B cell (primary cell): Measurements from ENCODE around the gene TTC8. TPM values are rescaled to one million over a fixed set of nuclear protein-coding genes. Genes with fewer than 3 reads are reported as not detected.

ENCODE experiments used
- ATAC-seq: fragments of 200-7000 bp; cut with Tn5 transposase; one replicate; pipeline ENCODE4 v1.10.0; 2021; ENCODE audit warnings: low read depth, mild to moderate bottlenecking, moderate number of reproducible peaks, moderate library complexity
- CTCF ChIA-PET: fragments of 350-600 bp; sonication (Branson Sonifier 250); formaldehyde crosslinking; loops from one replicate; lab custom pipeline; 2021; ENCODE audit warnings: antibody characterized with exemption, inconsistent platforms; lab: Charles Lee
- POLR2A ChIA-PET: fragments of 350-600 bp; sonication (Branson Sonifier 250); formaldehyde crosslinking; loops from one replicate; lab custom pipeline; 2021; ENCODE audit warnings: antibody characterized with exemption; lab: Charles Lee
- DNase-seq: peaks from one replicate; pipeline ENCODE4 v3.0.0; 2013
- H2AFZ ChIP-seq: 2 replicates; pipeline ENCODE4 v1.6.1; 2012; ENCODE audit warnings: mild to moderate bottlenecking, low read depth, low read length; ENCODE audit not compliant: insufficient read depth, poor library complexity, severe bottlenecking
- H3K27ac ChIP-seq, 2 donors: 1 replicate in 1 of 2; 2 replicates in 1 of 2; pipeline ENCODE4 v1.5.1; 2012 to 2013; ENCODE audit warnings: low read length in 2 of 2, mild to moderate bottlenecking in 2 of 2, moderate library complexity in 1 of 2
- H3K27me3 ChIP-seq, 4 experiments: fragments of 200-600 bp in 1 of 4; sonication (generic) in 1 of 4; replicated peaks in 1 of 4; 1 replicate in 2 of 4; 2 replicates in 2 of 4; pipeline versions ENCODE4 v1.6.1 to v1.7.0; 2013 to 2016; ENCODE audit warnings: low read length in 3 of 4, mild to moderate bottlenecking in 2 of 4, mixed read lengths in 1 of 4, moderate library complexity in 1 of 4; ENCODE audit not compliant: insufficient read depth in 4 of 4, control insufficient read depth in 3 of 4; ENCODE audit errors: control extremely low read depth in 1 of 4
- H3K36me3 ChIP-seq, 2 experiments: replicated peaks in 1 of 2; 1 replicate in 1 of 2; 2 replicates in 1 of 2; pipeline versions ENCODE4 v1.6.1 to v1.7.1; 2013; ENCODE audit warnings: low read length in 1 of 2; ENCODE audit not compliant: insufficient read depth in 2 of 2, control insufficient read depth in 1 of 2; ENCODE audit errors: control extremely low read depth in 1 of 2, extremely low read depth in 1 of 2
- H3K4me1 ChIP-seq, 2 donors: fragments of 200-600 bp in 1 of 2; sonication (generic) in 1 of 2; 1 replicate in 1 of 2; 2 replicates in 1 of 2; pipeline versions ENCODE4 v1.5.1 to v1.6.1; 2013 to 2017; ENCODE audit warnings: low read length in 2 of 2; ENCODE audit not compliant: control insufficient read depth in 2 of 2, insufficient read depth in 2 of 2
- H3K4me2 ChIP-seq: replicated peaks from 2 replicates; pipeline ENCODE3; 2012; ENCODE audit warnings: mild to moderate bottlenecking, low read depth, low read length; ENCODE audit not compliant: poor library complexity, severe bottlenecking
- H3K4me3 ChIP-seq, 5 experiments: fragments of 200-600 bp in 1 of 5; sonication (generic) in 1 of 5; 1 replicate in 3 of 5; 2 replicates in 2 of 5; pipeline versions ENCODE4 v1.5.1 to v1.7.0; 2011 to 2016; ENCODE audit warnings: low read length in 4 of 5, mild to moderate bottlenecking in 4 of 5, low read depth in 2 of 5, control low read depth in 1 of 5, moderate library complexity in 1 of 5; ENCODE audit not compliant: insufficient read depth in 1 of 5; ENCODE audit errors: control extremely low read depth in 1 of 5, extremely low read depth in 1 of 5
- H3K79me2 ChIP-seq: fragments of 200-600 bp; sonication (generic); one replicate; pipeline ENCODE4 v1.6.0; 2016; ENCODE audit warnings: low read length; ENCODE audit not compliant: control insufficient read depth, insufficient read depth
- H3K9ac ChIP-seq: fragments of 200-600 bp; sonication (generic); 2 replicates; pipeline ENCODE4 v1.6.1; 2017; ENCODE audit warnings: mild to moderate bottlenecking, low read length, moderate library complexity
- H3K9me3 ChIP-seq, 3 donors: one replicate each; pipeline versions ENCODE4 v1.6.1 to v1.7.1; 2013; ENCODE audit warnings: low read length in 2 of 3; ENCODE audit not compliant: control insufficient read depth in 2 of 3, insufficient read depth in 1 of 3; ENCODE audit errors: control extremely low read depth in 1 of 3
- H4K20me1 ChIP-seq: 2 replicates; pipeline ENCODE4 v1.6.0; 2012; ENCODE audit warnings: mild to moderate bottlenecking, low read length; ENCODE audit not compliant: insufficient read depth, control insufficient read depth, poor library complexity, severe bottlenecking
- H3K27ac Mint-ChIP-seq: one replicate; pipeline ENCODE4 v1.8.0; 2021; ENCODE audit warnings: mixed read lengths
- H3K27me3 Mint-ChIP-seq: one replicate; pipeline ENCODE4 v1.8.0; 2021; ENCODE audit warnings: mixed read lengths
- H3K4me1 Mint-ChIP-seq: one replicate; pipeline ENCODE4 v1.8.0; 2021; ENCODE audit warnings: mixed read lengths
- H3K4me3 Mint-ChIP-seq: one replicate; pipeline ENCODE4 v1.8.0; 2021; ENCODE audit warnings: mixed read lengths
- H3K9me3 Mint-ChIP-seq: one replicate; pipeline ENCODE4 v1.8.0; 2022; ENCODE audit warnings: mixed read lengths; ENCODE audit not compliant: insufficient read depth
- CTCF ChIP-seq: fragments of 200-600 bp; IDR thresholded peaks from one replicate; pipeline ENCODE4 v1.8.0; 2022; ENCODE audit warnings: antibody characterized with exemption, mild to moderate bottlenecking
- EZH2 ChIP-seq: IDR thresholded peaks from 2 replicates; pipeline ENCODE4 v1.6.1; 2012; ENCODE audit warnings: borderline replicate concordance, low read depth, mild to moderate bottlenecking, moderate library complexity, low read length; ENCODE audit not compliant: insufficient read depth, poor library complexity, severe bottlenecking
- WGBS: methylation state at CpG from one replicate; pipeline ENCODE4 v1.1.5; 2013; ENCODE audit warnings: missing lambda C conversion rate; ENCODE audit not compliant: insufficient coverage; 5-methylcytosine and 5-hydroxymethylcytosine counted together
- intact Hi-C: fragments of 100-400 bp; cut with micrococcal nuclease; formaldehyde crosslinking; loops from one replicate; pipeline ENCODE4 v1.10.0; 2022
- polyA plus RNA-seq: library from polyadenylated mRNA; depleted of rRNA; stranded (reverse); fragments of >200 nt; gene quantifications from 2 replicates; pipeline ENCODE4 v1.2.3, GENCODE V29; 2012
- total RNA-seq, 2 donors: library from RNA; stranded (reverse); fragments of 120-200 nt in 1 of 2; gene quantifications; 1 replicate in 1 of 2; 2 replicates in 1 of 2; pipeline versions ENCODE4 v1.2.3 to v1.2.4, GENCODE V29; 2013 to 2022

The TTC8 gene
- total and polyA plus RNA-seq, 2 donors (not counting 1 experiment from before 2014, with no cell fraction given) = 2.7 to 7.2 TPM

- no peaks in the 10 kb centered on the region for H4K20me1 ChIP-seq
- H3K9me3 Mint-ChIP-seq = no peaks in the 10 kb centered on the region
- POLR2A ChIA-PET = no interaction called here
- peaks cover 34% of the 10 kb centered on the region for H3K27me3 Mint-ChIP-seq
- H3K36me3 ChIP-seq = no peaks in the 10 kb centered on the region
- ATAC-seq (no peak), DNase-seq (no peak)
- no peak overlapping the region for H3K4me3 ChIP-seq
- peaks cover 19% of the 10 kb centered on the region for H3K4me1 Mint-ChIP-seq
- no peak overlapping the region for H3K4me2 ChIP-seq
- no peak overlapping the region for H3K4me3 Mint-ChIP-seq
- no peak overlapping the region for H3K27ac ChIP-seq
- TF ChIP-seq CTCF (no peak), EZH2 (no peak)
- no peak overlapping the region for H3K27ac Mint-ChIP-seq
- peaks cover 0 to 5% (median 2%) of the 10 kb centered on the region in 4 experiments for H3K27me3 ChIP-seq
- CTCF ChIA-PET = no interaction called here
- H3K9me3 ChIP-seq = no peaks in the 10 kb centered on the region
- 100% methylated on average over 2 of the region's 2 CpGs for WGBS
- intact Hi-C loops = no loop called here
- no peak overlapping the region for H2AFZ ChIP-seq
- H3K9ac ChIP-seq = no peak overlapping the region
- peaks cover 9 to 16% of the 10 kb centered on the region in 2 donors for H3K4me1 ChIP-seq
- H3K79me2 ChIP-seq = no peaks in the 10 kb centered on the region
Measured at GRCh38 chr14:88821378-88821777, 3.1 kb upstream of the TTC8 start.

- no peak for TF ChIP-seq EZH2
- TF ChIP-seq CTCF = no peak
- H3K9me3 ChIP-seq = no peaks in the 10 kb centered on the region
- H2AFZ ChIP-seq = no peak overlapping the region
- no peaks in the 10 kb centered on the region for H3K36me3 ChIP-seq
- no peaks in the 10 kb centered on the region for H3K79me2 ChIP-seq
- no peaks in the 10 kb centered on the region for H4K20me1 ChIP-seq
- no peaks in the 10 kb centered on the region for H3K9me3 Mint-ChIP-seq
- H3K4me3 ChIP-seq = no peak overlapping the region
- H3K4me2 ChIP-seq = no peak overlapping the region
- peaks cover 34% of the 10 kb centered on the region for H3K27me3 Mint-ChIP-seq
- no peak overlapping the region for H3K9ac ChIP-seq
- no peak overlapping the region for H3K4me3 Mint-ChIP-seq
- ATAC-seq = no peak
- H3K27ac ChIP-seq = no peak overlapping the region
- H3K27ac Mint-ChIP-seq = no peak overlapping the region
- no CpG with 5 or more reads among the region's 2 CpGs for WGBS
- DNase-seq = no peak
- ChIA-PET CTCF (no interaction called here), POLR2A (no interaction called here)
- peaks cover 9 to 16% of the 10 kb centered on the region in 2 donors for H3K4me1 ChIP-seq
- H3K27me3 ChIP-seq = peaks cover 0 to 5% (median 2%) of the 10 kb centered on the region in 4 experiments
- intact Hi-C loops = no loop called here
- H3K4me1 Mint-ChIP-seq = peaks cover 19% of the 10 kb centered on the region
Measured at GRCh38 chr14:88821888-88822287, 2.6 kb upstream of the TTC8 start.
